ENCODE data around the gene KLHL41.
"Not testable (repeated sequence)": the region's sequence is repeated elsewhere in the genome, so short reads cannot be mapped to it uniquely, and the experiment has no call there.

The KLHL41 gene

GRCh38 chr2:169571571-169571970, 62.1 kb downstream of the KLHL41 start:
- no peak for TF ChIP-seq CTCF (IDR thresholded peaks at IDR 0.05; ENCODE audit: borderline replicate concordance, insufficient read depth, low read depth, low read length)
- H3K4me3 ChIP-seq (ENCODE audit: low read depth, low read length): no peak overlapping the region

- no peak overlapping the region for H3K4me3 ChIP-seq (ENCODE audit: low read depth, low read length)
- TF ChIP-seq CTCF (IDR thresholded peaks at IDR 0.05; ENCODE audit: borderline replicate concordance, insufficient read depth, low read depth, low read length): no peak
Observed at GRCh38 chr2:169572189-169572588, 62.7 kb downstream of the KLHL41 start.

GRCh38 chr2:169572821-169573159, 63.3 kb downstream of the KLHL41 start:
- H3K4me3 ChIP-seq (ENCODE audit: low read depth, low read length): peak overlapping the region; percentile 66
- no peak for TF ChIP-seq CTCF (IDR thresholded peaks at IDR 0.05; ENCODE audit: borderline replicate concordance, insufficient read depth, low read depth, low read length)

GRCh38 chr2:169573160-169573973, 63.9 kb downstream of the KLHL41 start, which contains the start of gene FASTKD1:
Gene FASTKD1, minus strand, starts transcription at chr2:169573865. Its CDS starts 1,836 bp downstream, at chr2:169572029.
- H3K4me3 ChIP-seq (ENCODE audit: low read depth, low read length): peak within 1 kb of the TSS; percentile 66
- TF ChIP-seq CTCF (IDR thresholded peaks at IDR 0.05; ENCODE audit: borderline replicate concordance, insufficient read depth, low read depth, low read length): no peak

GRCh38 chr2:169573974-169574299, 64.4 kb downstream of the KLHL41 start:
- no peak for TF ChIP-seq CTCF (IDR thresholded peaks at IDR 0.05; ENCODE audit: borderline replicate concordance, insufficient read depth, low read depth, low read length)

GRCh38 chr2:169574539-169574938, 65.0 kb downstream of the KLHL41 start:
- not testable (repeated sequence) for H3K4me3 ChIP-seq (ENCODE audit: low read depth, low read length)

More at GRCh38 chr2:169573974-169574299, 64.4 kb downstream of the KLHL41 start:
- no peak overlapping the region for H3K4me3 ChIP-seq (ENCODE audit: low read depth, low read length)

- H3K4me3 ChIP-seq (ENCODE audit: low read depth, low read length): not testable (repeated sequence)
Observed at GRCh38 chr2:169575264-169575663, 65.8 kb downstream of the KLHL41 start.
